Activated CD4-positive, alpha-beta T cell treated with anti-CD3 and anti-CD28 coated beads for 36 hours (primary cell): Measurements from ENCODE around the gene TRIM67. TPM values are rescaled to one million over a fixed set of nuclear protein-coding genes. Genes with fewer than 3 reads are reported as not detected.
"Not testable (repeated sequence)": the region's sequence is repeated elsewhere in the genome, so short reads cannot be mapped to it uniquely, and the experiment has no call there.

Experiments used
- ATAC-seq: fragments of 200-7000 bp; cut with Tn5 transposase; one replicate; pipeline ENCODE4 v1.10.0; 2021; ENCODE audit warnings: mild to moderate bottlenecking, moderate library complexity
- CTCF ChIA-PET: fragments of 350-600 bp; sonication (Branson Sonifier 250); formaldehyde crosslinking; loops from one replicate; lab custom pipeline; 2021; ENCODE audit warnings: antibody characterized with exemption; lab: Charles Lee
- POLR2A ChIA-PET: fragments of 350-600 bp; sonication (Branson Sonifier 250); formaldehyde crosslinking; loops from one replicate; lab custom pipeline; 2021; ENCODE audit warnings: antibody characterized with exemption, inconsistent platforms; lab: Charles Lee
- DNase-seq: peaks from one replicate; pipeline ENCODE4 v3.0.0-alpha.2; 2020
- H3K27ac Mint-ChIP-seq: one replicate; pipeline ENCODE4 v1.8.0; 2021; ENCODE audit warnings: mixed read lengths
- H3K27me3 Mint-ChIP-seq: one replicate; pipeline ENCODE4 v1.8.0; 2021; ENCODE audit warnings: mixed read lengths
- H3K36me3 Mint-ChIP-seq: one replicate; pipeline ENCODE4 v1.8.0; 2021; ENCODE audit warnings: low read depth, mixed read lengths
- H3K4me1 Mint-ChIP-seq: one replicate; pipeline ENCODE4 v1.8.0; 2021; ENCODE audit warnings: mixed read lengths
- H3K4me3 Mint-ChIP-seq: one replicate; pipeline ENCODE4 v1.8.0; 2021; ENCODE audit warnings: mild to moderate bottlenecking, moderate library complexity, mixed read lengths
- H3K9me3 Mint-ChIP-seq: one replicate; pipeline ENCODE4 v1.8.0; 2021; ENCODE audit warnings: low read depth, mixed read lengths
- intact Hi-C, 2 experiments: fragments of 100-400 bp; cut with DNase I in 1 of 2; cut with micrococcal nuclease in 1 of 2; formaldehyde crosslinking; loops; one replicate each; pipeline versions ENCODE4 v1.14.2 to v1.15.1; 2022 to 2024; cut with DNase I, micrococcal nuclease
- total RNA-seq, 2 experiments: library from RNA; stranded (reverse); gene quantifications; one replicate each; pipeline ENCODE4 v1.2.3, GENCODE V29; 2021

The TRIM67 gene
- total RNA-seq, 2 experiments from 2014 or later, result not detected

DNA sequence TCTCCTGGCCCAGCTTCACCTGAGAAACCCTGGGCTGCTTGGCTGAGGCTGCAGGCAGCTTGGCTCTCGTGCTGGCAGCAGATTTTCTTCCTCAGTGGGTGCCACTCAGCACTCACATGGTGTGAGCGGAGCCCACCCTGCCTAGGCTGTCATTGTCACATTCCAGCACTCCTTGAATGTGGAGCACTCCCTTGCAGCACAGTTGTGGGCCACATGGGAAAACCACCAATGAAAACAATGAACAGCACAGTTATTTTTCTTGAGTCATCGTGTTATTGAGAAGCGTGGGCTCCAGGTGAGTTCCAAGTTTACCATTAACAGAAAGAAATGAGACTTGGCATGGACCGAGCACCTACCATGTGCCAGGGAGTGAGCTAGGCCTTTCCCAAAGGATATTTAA, 27.2 kb upstream of the TRIM67 start:
- no peak for DNase-seq
- peaks cover 4% of the 10 kb centered on the region for H3K4me1 Mint-ChIP-seq
- intact Hi-C loops, result no loop called here

GRCh38 chr1:231138236-231138635, 23.6 kb upstream of the TRIM67 start:
- H3K9me3 Mint-ChIP-seq, result no peaks in the 10 kb centered on the region
- no peak for ATAC-seq
- H3K27ac Mint-ChIP-seq, result no peak overlapping the region
- no peak for DNase-seq
- H3K4me3 Mint-ChIP-seq, result no peak overlapping the region
- ChIA-PET CTCF (interaction anchor here (0.6 kb wide), 1 partner anchor 472 kb away, joined by 4 read pairs; no protein-coding TSS in a partner anchor), POLR2A (no interaction called here)
- intact Hi-C loops, result no loop called here
- H3K36me3 Mint-ChIP-seq, result no peaks in the 10 kb centered on the region
- peaks cover 22% of the 10 kb centered on the region for H3K27me3 Mint-ChIP-seq
- H3K4me1 Mint-ChIP-seq, result peaks cover 4% of the 10 kb centered on the region

More for the DNA sequence above, 27.2 kb upstream of the TRIM67 start:
- POLR2A ChIA-PET, result no interaction called here
- CTCF ChIA-PET, result no interaction called here
- no peaks in the 10 kb centered on the region for H3K27me3 Mint-ChIP-seq
- no peaks in the 10 kb centered on the region for H3K36me3 Mint-ChIP-seq
- no peak overlapping the region for H3K4me3 Mint-ChIP-seq
- H3K27ac Mint-ChIP-seq, result no peak overlapping the region
- ATAC-seq, result no peak
- H3K9me3 Mint-ChIP-seq, result no peaks in the 10 kb centered on the region

DNA sequence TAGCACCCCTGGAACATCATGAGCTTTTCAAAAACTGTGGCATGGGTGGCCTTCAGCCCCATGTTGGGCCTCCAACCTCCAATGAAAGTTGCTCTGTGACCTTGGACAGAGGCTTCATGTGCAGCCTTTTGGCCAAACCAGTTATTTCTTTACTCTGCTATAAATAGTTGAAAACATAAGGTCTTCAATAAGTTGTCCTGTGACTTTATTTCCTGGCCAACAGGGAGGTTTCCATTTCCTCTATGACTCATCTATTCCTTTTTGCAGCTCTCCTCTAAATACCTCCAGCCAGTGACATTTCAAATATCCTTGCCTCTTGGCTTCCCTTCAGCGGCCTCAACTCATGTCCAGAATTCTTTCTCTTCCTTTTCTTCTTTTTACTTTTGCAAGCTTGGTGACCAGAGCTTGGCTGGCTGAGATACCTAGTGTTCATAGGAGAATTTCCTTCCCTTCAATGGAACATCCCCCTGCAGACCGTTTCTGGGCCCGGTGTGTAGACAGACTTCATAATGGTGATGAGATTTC, 22.7 kb upstream of the TRIM67 start:
- H3K4me3 Mint-ChIP-seq, result no peak overlapping the region
- no peaks in the 10 kb centered on the region for H3K36me3 Mint-ChIP-seq
- H3K27ac Mint-ChIP-seq, result no peak overlapping the region
- ChIA-PET POLR2A (no interaction called here), CTCF (interaction anchor here (0.6 to 0.7 kb wide), 2 partner anchors 317 to 400 kb away, joined by 3 to 5 read pairs; no protein-coding TSS in a partner anchor)
- DNase-seq (no peak), ATAC-seq (no peak)
- intact Hi-C loops, result no loop called here
- H3K27me3 Mint-ChIP-seq, result peaks cover 27% of the 10 kb centered on the region
- H3K4me1 Mint-ChIP-seq, result peaks cover 4% of the 10 kb centered on the region
- no peaks in the 10 kb centered on the region for H3K9me3 Mint-ChIP-seq

DNA sequence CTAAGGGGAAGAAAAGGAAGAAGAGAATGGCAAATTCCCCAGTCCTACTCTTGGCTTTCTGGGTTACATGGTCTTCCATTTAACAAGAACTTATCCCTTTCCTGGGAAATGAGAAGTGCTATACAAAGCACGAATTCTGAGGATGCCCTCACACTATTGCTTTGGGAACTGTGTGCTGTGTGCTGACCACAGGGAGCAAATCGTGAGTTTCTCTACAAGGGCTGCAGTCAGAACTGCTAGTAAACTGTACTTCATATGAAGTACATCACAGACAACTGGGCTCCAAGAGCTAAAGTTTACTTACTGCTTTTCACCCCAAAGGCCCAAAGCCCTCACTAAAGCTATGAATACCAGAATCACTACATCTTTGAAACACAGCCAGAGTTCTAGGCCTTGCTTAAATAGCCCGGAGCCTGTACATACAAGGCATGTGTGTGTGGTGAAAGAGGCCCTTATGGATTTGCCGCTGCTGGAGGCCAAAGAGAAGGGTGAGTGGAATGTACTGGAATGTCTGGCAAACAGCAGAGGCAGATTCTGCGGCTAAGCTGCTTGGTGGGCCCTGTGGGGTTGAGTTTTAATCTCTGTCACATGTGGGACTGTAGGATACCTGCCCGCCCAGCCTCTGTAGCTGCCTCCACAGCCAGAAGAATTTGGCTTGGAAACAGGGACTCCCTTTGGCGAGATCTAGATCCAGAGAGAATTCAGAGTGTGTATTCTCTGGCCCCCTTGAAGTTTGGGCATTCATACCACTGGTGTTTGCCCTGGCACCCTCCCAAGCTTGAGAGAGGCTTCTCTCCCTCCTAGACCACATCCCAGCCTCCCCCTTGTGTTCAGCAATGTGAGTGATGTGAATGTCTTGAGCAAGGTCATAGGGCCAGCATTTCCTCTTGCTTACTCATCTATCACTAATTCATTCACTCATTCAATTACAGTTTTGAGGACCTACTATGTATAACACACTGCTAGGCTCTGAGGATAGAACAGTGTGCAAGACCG, 21.9 kb upstream of the TRIM67 start:
- no peak overlapping the region for H3K4me3 Mint-ChIP-seq
- CTCF ChIA-PET, result interaction anchor here (0.7 kb wide), 1 partner anchor 317 kb away, joined by 3 read pairs; no protein-coding TSS in a partner anchor
- H3K27ac Mint-ChIP-seq, result no peak overlapping the region
- no peak for ATAC-seq
- peaks cover 27% of the 10 kb centered on the region for H3K27me3 Mint-ChIP-seq
- POLR2A ChIA-PET, result no interaction called here
- no peaks in the 10 kb centered on the region for H3K36me3 Mint-ChIP-seq
- intact Hi-C loops, result no loop called here
- no peaks in the 10 kb centered on the region for H3K9me3 Mint-ChIP-seq
- DNase-seq, result no peak
- H3K4me1 Mint-ChIP-seq, result peaks cover 4% of the 10 kb centered on the region

- DNase-seq (no peak), ATAC-seq (no peak)
- H3K27ac Mint-ChIP-seq, result no peak overlapping the region
- peaks cover 43% of the 10 kb centered on the region for H3K27me3 Mint-ChIP-seq
- intact Hi-C loops, result no loop called here
- H3K4me1 Mint-ChIP-seq, result no peaks in the 10 kb centered on the region
- ChIA-PET POLR2A (no interaction called here), CTCF (no interaction called here)
- H3K4me3 Mint-ChIP-seq, result no peak overlapping the region
- H3K36me3 Mint-ChIP-seq, result no peaks in the 10 kb centered on the region
- no peaks in the 10 kb centered on the region for H3K9me3 Mint-ChIP-seq
Measured at GRCh38 chr1:231144416-231145193, 17.3 kb upstream of the TRIM67 start.

DNA sequence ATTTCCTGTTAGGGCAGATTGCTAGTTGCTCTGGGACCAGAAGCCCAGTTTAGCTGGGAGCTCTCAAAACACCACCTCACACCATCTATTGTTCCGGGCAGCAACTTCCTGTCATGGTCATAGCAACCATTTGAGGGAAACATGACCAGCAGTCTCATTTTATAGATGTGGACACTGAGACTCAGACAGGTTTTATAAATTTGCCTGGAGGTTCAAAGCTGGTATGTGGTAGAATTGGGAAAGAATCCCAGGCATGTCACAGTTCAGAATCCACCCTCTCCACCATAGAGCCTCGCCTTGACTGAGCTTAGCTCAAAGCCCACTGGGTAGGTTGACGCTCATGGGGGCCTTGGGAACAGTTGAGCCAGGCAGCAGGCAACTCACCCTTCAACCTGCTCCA, 14.0 kb upstream of the TRIM67 start:
- no peaks in the 10 kb centered on the region for H3K4me1 Mint-ChIP-seq
- ATAC-seq (no peak), DNase-seq (no peak)
- peaks cover 30% of the 10 kb centered on the region for H3K27me3 Mint-ChIP-seq
- ChIA-PET CTCF (interaction anchor here (1.0 kb wide), 1 partner anchor 77 kb away, joined by 3 read pairs; no protein-coding TSS in a partner anchor), POLR2A (no interaction called here)
- peaks cover 7% of the 10 kb centered on the region for H3K9me3 Mint-ChIP-seq
- H3K4me3 Mint-ChIP-seq, result no peak overlapping the region
- intact Hi-C loops, result no loop called here
- H3K27ac Mint-ChIP-seq, result no peak overlapping the region
- H3K36me3 Mint-ChIP-seq, result no peaks in the 10 kb centered on the region

DNA sequence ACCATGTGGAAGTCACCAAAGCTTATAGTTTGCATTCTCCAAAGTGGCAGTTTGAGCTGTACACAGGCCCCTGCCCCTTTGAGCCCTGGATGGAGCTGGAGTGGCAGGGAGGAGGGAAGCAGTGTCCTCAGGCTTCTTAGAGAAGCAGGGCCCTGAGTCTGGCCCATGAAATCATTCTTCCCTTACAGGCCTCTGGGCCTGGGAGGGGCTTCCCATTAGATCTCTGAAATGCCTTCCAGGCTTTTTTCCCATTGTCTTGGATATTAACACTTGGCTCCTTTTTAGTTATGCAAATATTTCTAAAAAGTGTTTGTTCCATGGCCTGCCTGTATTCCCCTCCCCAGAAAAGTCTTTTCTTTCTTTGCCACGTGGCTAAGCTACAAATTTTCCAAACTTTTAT, 10.0 kb upstream of the TRIM67 start:
- CTCF ChIA-PET, result no interaction called here
- Mint-ChIP-seq H3K27me3 (peaks cover 27% of the 10 kb centered on the region), H3K9me3 (peaks cover 7% of the 10 kb centered on the region), H3K4me1 (no peaks in the 10 kb centered on the region), H3K27ac (no peak overlapping the region), H3K36me3 (no peaks in the 10 kb centered on the region), H3K4me3 (no peak overlapping the region)
- no peak for ATAC-seq
- POLR2A ChIA-PET, result no interaction called here
- intact Hi-C loops, result no loop called here
- DNase-seq, result no peak

DNA sequence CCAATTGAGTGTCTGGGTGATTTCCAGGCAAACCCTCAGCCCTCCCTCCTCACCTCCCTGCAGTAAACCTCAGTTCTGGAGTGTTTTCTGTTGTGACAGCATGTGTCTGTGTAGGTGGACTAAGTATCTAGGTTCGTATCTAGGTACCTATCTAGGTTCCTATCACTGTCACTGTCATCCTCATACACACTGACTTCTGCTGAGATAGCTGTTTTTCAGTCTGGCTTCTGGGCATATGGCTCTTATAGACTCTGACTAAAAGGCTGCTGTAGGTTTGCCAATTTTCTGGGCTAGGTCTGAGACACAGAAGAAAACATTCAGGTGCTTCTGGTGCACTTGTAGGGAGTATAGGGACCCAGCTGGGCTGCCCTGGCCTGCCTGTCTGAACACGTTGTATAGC, 8.1 kb upstream of the TRIM67 start:
- H3K4me3 Mint-ChIP-seq, result no peak overlapping the region
- DNase-seq, result no peak
- H3K4me1 Mint-ChIP-seq, result no peaks in the 10 kb centered on the region
- ChIA-PET CTCF (no interaction called here), POLR2A (no interaction called here)
- peaks cover 21% of the 10 kb centered on the region for H3K27me3 Mint-ChIP-seq
- H3K27ac Mint-ChIP-seq, result no peak overlapping the region
- peaks cover 7% of the 10 kb centered on the region for H3K9me3 Mint-ChIP-seq
- no peaks in the 10 kb centered on the region for H3K36me3 Mint-ChIP-seq
- ATAC-seq, result no peak
- intact Hi-C loops, result no loop called here

- Mint-ChIP-seq H3K9me3 (peaks cover 7% of the 10 kb centered on the region), H3K4me1 (no peaks in the 10 kb centered on the region), H3K4me3 (no peak overlapping the region), H3K27me3 (peaks cover 36% of the 10 kb centered on the region), H3K27ac (no peak overlapping the region), H3K36me3 (no peaks in the 10 kb centered on the region)
- intact Hi-C loops, result no loop called here
- ATAC-seq, result no peak
- DNase-seq, result no peak
- ChIA-PET POLR2A (no interaction called here), CTCF (interaction anchor here (0.9 kb wide), 1 partner anchor 64 kb away, joined by 3 read pairs; no protein-coding TSS in a partner anchor)
Measured at GRCh38 chr1:231155808-231156207, 6.0 kb upstream of the TRIM67 start.

GRCh38 chr1:231157311-231157710, 4.5 kb upstream of the TRIM67 start:
- POLR2A ChIA-PET, result interaction anchor here (0.7 kb wide), 1 partner anchor 10 kb away, joined by 4 read pairs; no protein-coding TSS in a partner anchor
- H3K27me3 Mint-ChIP-seq, result peaks cover 45% of the 10 kb centered on the region
- H3K36me3 Mint-ChIP-seq, result no peaks in the 10 kb centered on the region
- H3K4me3 Mint-ChIP-seq, result no peak overlapping the region
- peaks cover 5% of the 10 kb centered on the region for H3K4me1 Mint-ChIP-seq
- ATAC-seq, result no peak
- intact Hi-C loops, result no loop called here
- no peak overlapping the region for H3K27ac Mint-ChIP-seq
- H3K9me3 Mint-ChIP-seq, result peaks cover 4% of the 10 kb centered on the region
- DNase-seq, result no peak
- CTCF ChIA-PET, result no interaction called here

DNA sequence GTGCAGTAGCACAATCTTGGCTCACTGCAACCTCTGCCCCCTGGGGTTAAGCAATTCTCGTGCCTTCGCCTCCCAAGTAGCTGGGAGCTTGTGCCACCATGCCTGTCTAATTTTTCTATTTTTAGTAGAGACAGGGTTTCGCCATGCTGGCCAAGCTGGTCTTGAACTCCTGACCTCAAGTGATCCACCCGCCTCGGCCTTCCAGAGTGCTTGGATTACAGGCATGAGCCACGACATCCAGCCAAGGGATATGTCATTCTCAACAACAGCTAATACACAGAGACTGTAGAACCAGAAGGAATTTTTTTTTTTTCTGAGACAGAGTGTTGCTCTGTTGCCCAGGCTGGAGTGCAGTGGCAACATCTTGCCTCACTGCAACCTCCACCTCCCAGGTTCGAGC, 3.7 kb upstream of the TRIM67 start:
- DNase-seq, POLR2A ChIA-PET, H3K4me3 Mint-ChIP-seq, ATAC-seq, CTCF ChIA-PET, intact Hi-C loops, H3K9me3 Mint-ChIP-seq, H3K27ac Mint-ChIP-seq, H3K4me1 Mint-ChIP-seq, H3K36me3 Mint-ChIP-seq: not testable (repeated sequence)
- H3K27me3 Mint-ChIP-seq, result peaks cover 46% of the 10 kb centered on the region
